WTC11 (cell line): Measurements from ENCODE around the gene DRAXIN. TPM values are rescaled to one million over a fixed set of nuclear protein-coding genes. Genes with fewer than 3 reads are reported as not detected.

Source experiments
- ATAC-seq: fragments of 200-7000 bp; cut with Tn5 transposase; 2 replicates; pipeline ENCODE4 v1.10.0; 2021; ENCODE audit warnings: mild to moderate bottlenecking, moderate library complexity
- CTCF ChIA-PET: fragments of 300-600 bp; sonication (Branson Sonifier 250); formaldehyde crosslinking; loops from one replicate; lab custom pipeline; 2021; ENCODE audit warnings: antibody characterized with exemption; lab: Charles Lee
- POLR2A ChIA-PET: fragments of 350-600 bp; sonication (Branson Sonifier 250); formaldehyde crosslinking; loops from one replicate; lab custom pipeline; 2021; ENCODE audit warnings: antibody characterized with exemption; lab: Charles Lee
- DNase-seq: peaks from one replicate; pipeline ENCODE4 v3.0.0; 2021; ENCODE audit warnings: low spot score
- H3K27ac Mint-ChIP-seq: 2 replicates; pipeline ENCODE4 v1.8.0; 2021; ENCODE audit warnings: mixed read lengths
- H3K27me3 Mint-ChIP-seq: 2 replicates; pipeline ENCODE4 v1.8.0; 2021; ENCODE audit warnings: low read depth, mild to moderate bottlenecking, moderate library complexity, mixed read lengths
- H3K36me3 Mint-ChIP-seq: 2 replicates; pipeline ENCODE4 v1.8.0; 2021; ENCODE audit warnings: mixed read lengths
- H3K4me1 Mint-ChIP-seq: 2 replicates; pipeline ENCODE4 v1.8.0; 2022; ENCODE audit warnings: mixed read lengths
- H3K4me3 Mint-ChIP-seq: 2 replicates; pipeline ENCODE4 v1.8.0; 2021; ENCODE audit warnings: mild to moderate bottlenecking, moderate library complexity, mixed read lengths
- H3K9me3 Mint-ChIP-seq: 2 replicates; pipeline ENCODE4 v1.8.0; 2021; ENCODE audit warnings: mixed read lengths
- ATF6 ChIP-seq: sonication (generic); formaldehyde crosslinking; IDR thresholded peaks from 2 replicates; pipeline ENCODE4 v1.8.1; 2023; ENCODE audit warnings: mild to moderate bottlenecking, missing genetic modification reagents
- CTCF ChIP-seq: fragments of 200-600 bp; IDR thresholded peaks from 2 replicates; pipeline ENCODE4 v1.8.0; 2022; ENCODE audit warnings: antibody characterized with exemption
- GTF2I ChIP-seq: fragments of 250-450 bp; sonication (Bioruptor Pico); conservative IDR thresholded peaks from 2 replicates; pipeline ENCODE4 v1.4.0; 2021; ENCODE audit warnings: mild to moderate bottlenecking
- NFE2L1 ChIP-seq: sonication (generic); formaldehyde crosslinking; IDR thresholded peaks from 2 replicates; pipeline ENCODE4 v1.8.1; 2023; ENCODE audit warnings: missing genetic modification reagents
- NR2C2 ChIP-seq: sonication (generic); formaldehyde crosslinking; IDR thresholded peaks from 2 replicates; pipeline ENCODE4 v1.8.0; 2022; ENCODE audit warnings: mild to moderate bottlenecking, missing genetic modification reagents
- SOX15 ChIP-seq: fragments of 250-450 bp; sonication (Bioruptor Pico); IDR thresholded peaks from 2 replicates; pipeline ENCODE4 v1.9.0; 2021; ENCODE audit warnings: mild to moderate bottlenecking
- TEAD1 ChIP-seq: sonication (generic); formaldehyde crosslinking; IDR thresholded peaks from 2 replicates; pipeline ENCODE4 v1.8.0; 2022; ENCODE audit warnings: mild to moderate bottlenecking, missing genetic modification reagents
- ZNF232 ChIP-seq: sonication (generic); formaldehyde crosslinking; IDR thresholded peaks from 2 replicates; pipeline ENCODE4 v1.8.0; 2022; ENCODE audit warnings: mild to moderate bottlenecking, missing genetic modification reagents
- ZNF317 ChIP-seq: sonication (generic); formaldehyde crosslinking; IDR thresholded peaks from 2 replicates; pipeline ENCODE4 v1.8.1; 2023; ENCODE audit warnings: low read depth, mild to moderate bottlenecking, moderate library complexity, missing genetic modification reagents, borderline replicate concordance
- ZNF396 ChIP-seq: fragments of 250-450 bp; sonication (Bioruptor Pico); IDR thresholded peaks from 2 replicates; pipeline ENCODE4 v1.8.0; 2021; ENCODE audit warnings: mild to moderate bottlenecking, moderate library complexity, borderline replicate concordance
- ZNF532 ChIP-seq: fragments of 250-450 bp; sonication (Bioruptor Pico); IDR thresholded peaks from 2 replicates; pipeline ENCODE4 v1.9.0; 2021; ENCODE audit warnings: mild to moderate bottlenecking, borderline replicate concordance
- total RNA-seq: library from RNA; stranded (reverse); gene quantifications from 3 replicates; pipeline ENCODE4 v1.2.3, GENCODE V29; 2021
- TF ChIP-seq, protein P1 (sequence below): fragments of 250-450 bp; sonication (Bioruptor Pico); IDR thresholded peaks from 2 replicates; pipeline ENCODE4 v1.9.0; 2021; ENCODE audit warnings: mild to moderate bottlenecking
- TF ChIP-seq, protein P2 (sequence below): sonication (generic); formaldehyde crosslinking; IDR thresholded peaks from 2 replicates; pipeline ENCODE4 v1.8.0; 2023; ENCODE audit warnings: mild to moderate bottlenecking, missing genetic modification reagents
- TF ChIP-seq, protein P3 (sequence below): sonication (generic); formaldehyde crosslinking; IDR thresholded peaks from 2 replicates; pipeline ENCODE4 v1.8.0; 2023; ENCODE audit warnings: missing genetic modification reagents, mild to moderate bottlenecking, borderline replicate concordance
- TF ChIP-seq, protein P4 (sequence below): sonication (generic); formaldehyde crosslinking; IDR thresholded peaks from 2 replicates; pipeline ENCODE4 v1.8.1; 2023; ENCODE audit warnings: mild to moderate bottlenecking, missing genetic modification reagents, moderate library complexity

The DRAXIN gene
- total RNA-seq, 1 experiment from 2014 or later = 12.0 TPM

DNA sequence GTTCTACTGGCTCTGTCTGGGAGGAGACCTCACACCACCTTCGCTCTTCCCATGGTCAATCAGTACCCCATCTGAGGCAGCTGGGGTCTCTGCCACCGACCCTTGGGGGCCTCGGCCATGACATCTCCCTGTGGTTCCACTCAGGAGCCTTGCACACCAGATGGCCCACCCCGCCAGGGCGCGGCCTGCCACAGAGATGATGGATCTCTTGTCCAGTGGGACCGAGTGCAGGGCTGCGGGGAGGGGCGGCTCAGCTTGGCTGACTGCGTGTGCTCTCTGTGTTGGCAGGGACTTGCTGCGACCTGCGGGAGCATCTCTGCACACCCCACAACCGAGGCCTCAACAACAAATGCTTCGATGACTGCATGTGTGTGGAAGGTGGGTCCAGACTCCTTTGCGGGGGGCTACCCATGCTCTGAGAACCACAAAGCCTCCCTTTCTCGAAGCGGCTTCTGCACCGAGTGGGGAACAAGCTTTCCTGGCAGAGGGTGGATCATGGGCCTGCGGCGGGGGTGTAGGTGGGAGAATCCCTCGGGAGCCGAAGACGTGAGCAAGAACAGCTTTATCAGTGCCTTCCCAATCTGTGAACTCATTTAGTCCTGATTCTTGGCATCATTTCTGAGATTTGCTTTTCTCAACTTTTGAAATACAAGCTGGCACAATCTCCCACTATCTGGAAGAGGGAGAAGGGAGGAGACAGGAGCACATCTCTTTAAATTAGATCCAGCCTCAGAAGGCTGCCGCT lies 23.5 kb downstream of the DRAXIN start:
- no peak overlapping the region for H3K27ac Mint-ChIP-seq
- no peak overlapping the region for H3K4me3 Mint-ChIP-seq
- H3K9me3 Mint-ChIP-seq = no peaks in the 10 kb centered on the region
- ATAC-seq (no peak), DNase-seq (no peak)
- ChIA-PET POLR2A (no interaction called here), CTCF (interaction anchor here (0.8 to 2.1 kb wide), 3 partner anchors 10 to 70 kb away, joined by 3 to 9 read pairs (median 3); no protein-coding TSS in a partner anchor)
- no peak for TF ChIP-seq TEAD1 (CRISPR knock-in tag)
- TF ChIP-seq, protein P1, sequence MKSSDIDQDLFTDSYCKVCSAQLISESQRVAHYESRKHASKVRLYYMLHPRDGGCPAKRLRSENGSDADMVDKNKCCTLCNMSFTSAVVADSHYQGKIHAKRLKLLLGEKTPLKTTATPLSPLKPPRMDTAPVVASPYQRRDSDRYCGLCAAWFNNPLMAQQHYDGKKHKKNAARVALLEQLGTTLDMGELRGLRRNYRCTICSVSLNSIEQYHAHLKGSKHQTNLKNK = no peak
- no peak for TF ChIP-seq ATF6 (CRISPR knock-in tag)
- TF ChIP-seq, protein P2, sequence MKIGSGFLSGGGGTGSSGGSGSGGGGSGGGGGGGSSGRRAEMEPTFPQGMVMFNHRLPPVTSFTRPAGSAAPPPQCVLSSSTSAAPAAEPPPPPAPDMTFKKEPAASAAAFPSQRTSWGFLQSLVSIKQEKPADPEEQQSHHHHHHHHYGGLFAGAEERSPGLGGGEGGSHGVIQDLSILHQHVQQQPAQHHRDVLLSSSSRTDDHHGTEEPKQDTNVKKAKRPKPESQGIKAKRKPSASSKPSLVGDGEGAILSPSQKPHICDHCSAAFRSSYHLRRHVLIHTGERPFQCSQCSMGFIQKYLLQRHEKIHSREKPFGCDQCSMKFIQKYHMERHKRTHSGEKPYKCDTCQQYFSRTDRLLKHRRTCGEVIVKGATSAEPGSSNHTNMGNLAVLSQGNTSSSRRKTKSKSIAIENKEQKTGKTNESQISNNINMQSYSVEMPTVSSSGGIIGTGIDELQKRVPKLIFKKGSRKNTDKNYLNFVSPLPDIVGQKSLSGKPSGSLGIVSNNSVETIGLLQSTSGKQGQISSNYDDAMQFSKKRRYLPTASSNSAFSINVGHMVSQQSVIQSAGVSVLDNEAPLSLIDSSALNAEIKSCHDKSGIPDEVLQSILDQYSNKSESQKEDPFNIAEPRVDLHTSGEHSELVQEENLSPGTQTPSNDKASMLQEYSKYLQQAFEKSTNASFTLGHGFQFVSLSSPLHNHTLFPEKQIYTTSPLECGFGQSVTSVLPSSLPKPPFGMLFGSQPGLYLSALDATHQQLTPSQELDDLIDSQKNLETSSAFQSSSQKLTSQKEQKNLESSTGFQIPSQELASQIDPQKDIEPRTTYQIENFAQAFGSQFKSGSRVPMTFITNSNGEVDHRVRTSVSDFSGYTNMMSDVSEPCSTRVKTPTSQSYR (CRISPR knock-in tag) = no peak
- H3K4me1 Mint-ChIP-seq = peaks cover 7% of the 10 kb centered on the region
- peaks cover 3% of the 10 kb centered on the region; the same call in 1 of the 2 replicates for H3K36me3 Mint-ChIP-seq
- no peaks in the 10 kb centered on the region; the same call in 1 of the 2 replicates for H3K27me3 Mint-ChIP-seq

DNA sequence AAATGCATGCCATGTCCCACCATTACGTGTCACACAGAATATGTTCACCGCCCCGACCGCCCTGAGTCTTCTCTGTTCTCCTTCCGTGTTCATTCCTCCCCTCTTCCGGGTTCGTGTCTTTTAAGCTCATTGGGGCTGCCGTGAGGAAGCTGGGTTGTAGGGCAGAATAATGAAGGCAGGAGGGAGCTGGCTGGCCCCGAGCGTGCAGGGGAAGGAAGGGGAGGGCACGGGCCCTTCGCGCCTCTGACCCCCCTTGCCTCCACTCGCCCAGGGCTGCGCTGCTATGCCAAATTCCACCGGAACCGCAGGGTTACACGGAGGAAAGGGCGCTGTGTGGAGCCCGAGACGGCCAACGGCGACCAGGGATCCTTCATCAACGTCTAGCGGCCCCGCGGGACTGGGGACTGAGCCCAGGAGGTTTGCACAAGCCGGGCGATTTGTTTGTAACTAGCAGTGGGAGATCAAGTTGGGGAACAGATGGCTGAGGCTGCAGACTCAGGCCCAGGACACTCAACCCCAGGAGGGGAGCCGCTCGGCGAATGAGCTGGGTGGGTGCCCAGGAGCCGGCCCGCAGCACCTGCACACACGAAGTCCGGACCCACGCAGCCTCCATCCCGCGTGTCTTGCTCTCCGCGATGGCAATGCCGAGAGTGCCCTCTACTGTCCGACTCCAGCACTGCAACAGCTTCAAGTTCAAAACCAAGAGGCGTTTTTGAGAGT lies 28.0 kb downstream of the DRAXIN start:
- Mint-ChIP-seq H3K27ac (no peak overlapping the region), H3K4me1 (peaks cover 9% of the 10 kb centered on the region), H3K36me3 (no peaks in the 10 kb centered on the region; the same call in 1 of the 2 replicates), H3K27me3 (no peaks in the 10 kb centered on the region; the same call in 1 of the 2 replicates), H3K4me3 (peak overlapping the region; percentile 51), H3K9me3 (no peaks in the 10 kb centered on the region)
- DNase-seq = peak; percentile 81
- ChIA-PET POLR2A (interaction anchor here (0.6 to 1.5 kb wide), 5 partner anchors 12 to 611 kb away, joined by 3 to 5 read pairs (median 4); no protein-coding TSS in a partner anchor), CTCF (interaction anchor here (1.0 to 2.9 kb wide), 25 partner anchors 9 to 240 kb away, joined by 3 to 55 read pairs (median 9); partner anchors contain the start of genes AGTRAP, DISP3, DRAXIN and FBXO2)
- peak; percentile 75 for ATAC-seq
- TF ChIP-seq ZNF396 (no peak), ZNF532 (CRISPR knock-in tag) (no peak), GTF2I (CRISPR knock-in tag) (no peak), NFE2L1 (no peak), ZNF317 (CRISPR knock-in tag) (no peak), CTCF (peak; percentile 96), SOX15 (CRISPR knock-in tag) (no peak), NR2C2 (no peak), ZNF232 (no peak)
- TF ChIP-seq, protein P3, sequence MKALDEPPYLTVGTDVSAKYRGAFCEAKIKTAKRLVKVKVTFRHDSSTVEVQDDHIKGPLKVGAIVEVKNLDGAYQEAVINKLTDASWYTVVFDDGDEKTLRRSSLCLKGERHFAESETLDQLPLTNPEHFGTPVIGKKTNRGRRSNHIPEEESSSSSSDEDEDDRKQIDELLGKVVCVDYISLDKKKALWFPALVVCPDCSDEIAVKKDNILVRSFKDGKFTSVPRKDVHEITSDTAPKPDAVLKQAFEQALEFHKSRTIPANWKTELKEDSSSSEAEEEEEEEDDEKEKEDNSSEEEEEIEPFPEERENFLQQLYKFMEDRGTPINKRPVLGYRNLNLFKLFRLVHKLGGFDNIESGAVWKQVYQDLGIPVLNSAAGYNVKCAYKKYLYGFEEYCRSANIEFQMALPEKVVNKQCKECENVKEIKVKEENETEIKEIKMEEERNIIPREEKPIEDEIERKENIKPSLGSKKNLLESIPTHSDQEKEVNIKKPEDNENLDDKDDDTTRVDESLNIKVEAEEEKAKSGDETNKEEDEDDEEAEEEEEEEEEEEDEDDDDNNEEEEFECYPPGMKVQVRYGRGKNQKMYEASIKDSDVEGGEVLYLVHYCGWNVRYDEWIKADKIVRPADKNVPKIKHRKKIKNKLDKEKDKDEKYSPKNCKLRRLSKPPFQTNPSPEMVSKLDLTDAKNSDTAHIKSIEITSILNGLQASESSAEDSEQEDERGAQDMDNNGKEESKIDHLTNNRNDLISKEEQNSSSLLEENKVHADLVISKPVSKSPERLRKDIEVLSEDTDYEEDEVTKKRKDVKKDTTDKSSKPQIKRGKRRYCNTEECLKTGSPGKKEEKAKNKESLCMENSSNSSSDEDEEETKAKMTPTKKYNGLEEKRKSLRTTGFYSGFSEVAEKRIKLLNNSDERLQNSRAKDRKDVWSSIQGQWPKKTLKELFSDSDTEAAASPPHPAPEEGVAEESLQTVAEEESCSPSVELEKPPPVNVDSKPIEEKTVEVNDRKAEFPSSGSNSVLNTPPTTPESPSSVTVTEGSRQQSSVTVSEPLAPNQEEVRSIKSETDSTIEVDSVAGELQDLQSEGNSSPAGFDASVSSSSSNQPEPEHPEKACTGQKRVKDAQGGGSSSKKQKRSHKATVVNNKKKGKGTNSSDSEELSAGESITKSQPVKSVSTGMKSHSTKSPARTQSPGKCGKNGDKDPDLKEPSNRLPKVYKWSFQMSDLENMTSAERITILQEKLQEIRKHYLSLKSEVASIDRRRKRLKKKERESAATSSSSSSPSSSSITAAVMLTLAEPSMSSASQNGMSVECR (CRISPR knock-in tag) = no peak
- TF ChIP-seq, protein P4, sequence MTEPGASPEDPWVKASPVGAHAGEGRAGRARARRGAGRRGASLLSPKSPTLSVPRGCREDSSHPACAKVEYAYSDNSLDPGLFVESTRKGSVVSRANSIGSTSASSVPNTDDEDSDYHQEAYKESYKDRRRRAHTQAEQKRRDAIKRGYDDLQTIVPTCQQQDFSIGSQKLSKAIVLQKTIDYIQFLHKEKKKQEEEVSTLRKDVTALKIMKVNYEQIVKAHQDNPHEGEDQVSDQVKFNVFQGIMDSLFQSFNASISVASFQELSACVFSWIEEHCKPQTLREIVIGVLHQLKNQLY (CRISPR knock-in tag) = 0 out of 2 replicates have a peak, but pooled peaks have one; percentile 24
